HEK293T (cell line): Measurements from ENCODE around the gene HIGD1A.

ENCODE experiments used
- ELF4 ChIP-seq: fragments of 450-650 bp; IDR thresholded peaks from 2 replicates; pipeline ENCODE4 v1.6.1; 2017; ENCODE audit warnings: antibody characterized with exemption
- FOXA1 ChIP-seq: fragments of 450-650 bp; IDR thresholded peaks from 2 replicates; pipeline ENCODE4 v1.6.1; 2016; ENCODE audit warnings: mild to moderate bottlenecking
- FOXM1 ChIP-seq: fragments of 450-650 bp; IDR thresholded peaks from 2 replicates; pipeline ENCODE4 v1.6.1; 2017; ENCODE audit warnings: mild to moderate bottlenecking, borderline replicate concordance
- LEF1 ChIP-seq: fragments of 450-650 bp; IDR thresholded peaks from 2 replicates; pipeline ENCODE4 v1.6.1; 2017; ENCODE audit warnings: mild to moderate bottlenecking, borderline replicate concordance
- SP1 ChIP-seq: fragments of 450-650 bp; IDR thresholded peaks from 2 replicates; pipeline ENCODE4 v1.6.1; 2017
- ZNF384 ChIP-seq: fragments of 450-650 bp; IDR thresholded peaks from 2 replicates; pipeline ENCODE4 v1.6.1; 2016

GRCh38 chr3:42742259-42742658, 62.0 kb downstream of the HIGD1A start:
- TF ChIP-seq FOXM1 (no peak), FOXA1 (no peak), SP1 (no peak), LEF1 (no peak), ELF4 (no peak), ZNF384 (no peak)
